Measurements from ENCODE around the gene SRP14. TPM values are rescaled to one million over a fixed set of nuclear protein-coding genes. Genes with fewer than 3 reads are reported as not detected.

The SRP14 gene
- total and polyA plus RNA-seq, 4 donors, result 136 to 421 (median 272) TPM

DNA sequence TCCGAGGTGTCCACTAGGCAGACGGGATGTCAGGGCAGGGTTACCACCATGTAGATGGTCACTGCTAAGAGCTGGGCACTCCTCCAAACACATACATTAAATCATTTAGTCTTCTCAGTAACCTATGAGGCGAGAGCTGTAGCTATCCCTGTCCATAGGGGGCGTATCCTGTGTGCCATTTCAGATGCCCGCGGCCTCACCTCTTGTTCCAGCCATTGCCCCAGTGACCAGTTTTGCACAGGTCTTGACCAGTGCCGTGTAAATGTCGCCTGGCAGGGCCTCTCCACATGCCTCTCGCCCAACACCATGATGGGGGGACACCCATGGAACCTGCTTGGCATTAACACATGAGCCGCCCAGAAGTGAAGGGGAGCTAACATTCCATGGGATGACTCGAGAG, 20.8 kb upstream of the SRP14 start:
- TF ChIP-seq, protein P1, sequence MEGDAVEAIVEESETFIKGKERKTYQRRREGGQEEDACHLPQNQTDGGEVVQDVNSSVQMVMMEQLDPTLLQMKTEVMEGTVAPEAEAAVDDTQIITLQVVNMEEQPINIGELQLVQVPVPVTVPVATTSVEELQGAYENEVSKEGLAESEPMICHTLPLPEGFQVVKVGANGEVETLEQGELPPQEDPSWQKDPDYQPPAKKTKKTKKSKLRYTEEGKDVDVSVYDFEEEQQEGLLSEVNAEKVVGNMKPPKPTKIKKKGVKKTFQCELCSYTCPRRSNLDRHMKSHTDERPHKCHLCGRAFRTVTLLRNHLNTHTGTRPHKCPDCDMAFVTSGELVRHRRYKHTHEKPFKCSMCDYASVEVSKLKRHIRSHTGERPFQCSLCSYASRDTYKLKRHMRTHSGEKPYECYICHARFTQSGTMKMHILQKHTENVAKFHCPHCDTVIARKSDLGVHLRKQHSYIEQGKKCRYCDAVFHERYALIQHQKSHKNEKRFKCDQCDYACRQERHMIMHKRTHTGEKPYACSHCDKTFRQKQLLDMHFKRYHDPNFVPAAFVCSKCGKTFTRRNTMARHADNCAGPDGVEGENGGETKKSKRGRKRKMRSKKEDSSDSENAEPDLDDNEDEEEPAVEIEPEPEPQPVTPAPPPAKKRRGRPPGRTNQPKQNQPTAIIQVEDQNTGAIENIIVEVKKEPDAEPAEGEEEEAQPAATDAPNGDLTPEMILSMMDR (IDR thresholded peaks at IDR 0.05; ENCODE audit: control extremely low read depth, extremely low read depth), result no peak
- WGBS, 2 donors, result 89 to 98% methylated on average over 11 of the region's 11 CpGs
- DNase-seq (no peak), ATAC-seq (ENCODE audit: insufficient read depth, low FRiP score) (no peak)
- Histone ChIP-seq H3K4me3 (no peak overlapping the region), H3K9me3 (ENCODE audit: control insufficient read depth in 4 of 4, insufficient read depth in 3 of 4, low read length in 3 of 4) (no peaks in the 10 kb centered on the region), H3K4me1 (ENCODE audit: control insufficient read depth in 5 of 5, insufficient read depth in 5 of 5, low read length in 5 of 5) (peaks cover 0 to 14% (median 8%) of the 10 kb centered on the region in 5 donors), H3K36me3 (ENCODE audit: control insufficient read depth in 4 of 4, insufficient read depth in 4 of 4, low read length in 4 of 4) (no peaks in the 10 kb centered on the region), H3K27me3 (ENCODE audit: control insufficient read depth in 3 of 3, insufficient read depth in 3 of 3, low read length in 2 of 3) (no peaks in the 10 kb centered on the region), H3K27ac (ENCODE audit: low read depth in 1 of 2, low read length in 1 of 2) (no peak overlapping the region), H3K9ac (ENCODE audit: insufficient read depth in 1 of 2, low read length in 2 of 2) (no peak overlapping the region)

DNA sequence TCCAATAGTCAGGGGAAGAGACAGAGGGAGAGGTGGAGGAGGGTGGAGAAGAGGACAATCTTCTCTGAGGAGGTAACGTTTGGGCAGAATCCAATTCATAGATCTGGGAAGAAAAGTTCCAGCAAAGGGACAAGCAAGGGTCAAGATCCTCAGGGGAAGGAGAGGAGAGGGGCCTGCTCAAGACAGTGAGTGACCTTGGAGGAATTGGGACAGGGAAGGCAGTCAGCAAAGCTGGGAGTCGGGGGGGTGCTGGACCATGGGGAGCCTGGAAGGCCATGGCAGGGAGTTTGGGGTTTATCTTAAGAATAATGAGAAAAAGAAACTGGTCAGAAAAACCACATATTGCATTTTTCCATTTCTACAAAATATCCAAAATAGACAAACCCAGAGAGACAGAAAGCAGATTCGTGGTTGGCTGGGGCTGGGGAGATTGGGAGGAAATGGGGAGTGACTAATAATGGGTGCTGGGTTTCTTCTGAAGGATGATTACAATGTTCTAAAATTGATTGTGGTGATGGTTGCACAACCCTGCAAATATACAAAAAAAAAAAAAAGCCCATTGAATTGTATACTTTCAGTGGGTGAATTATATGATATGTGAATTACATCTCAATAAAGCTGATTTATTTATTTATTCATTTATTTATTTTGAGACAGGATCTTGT, 19.6 kb upstream of the SRP14 start:
- H3K9me3 ChIP-seq (ENCODE audit: control insufficient read depth in 4 of 4, insufficient read depth in 3 of 4, low read length in 3 of 4), result no peaks in the 10 kb centered on the region
- H3K27me3 ChIP-seq (ENCODE audit: control insufficient read depth in 3 of 3, insufficient read depth in 3 of 3, low read length in 2 of 3), result no peaks in the 10 kb centered on the region
- WGBS, 2 donors, result 75 to 78% methylated on average over 3 of the region's 3 CpGs
- no peaks in the 10 kb centered on the region for H3K36me3 ChIP-seq (ENCODE audit: control insufficient read depth in 4 of 4, insufficient read depth in 4 of 4, low read length in 4 of 4)
- H3K4me3 ChIP-seq, result no peak overlapping the region
- peaks cover 0 to 17% (median 13%) of the 10 kb centered on the region in 5 donors for H3K4me1 ChIP-seq (ENCODE audit: control insufficient read depth in 5 of 5, insufficient read depth in 5 of 5, low read length in 5 of 5)
- H3K9ac ChIP-seq (ENCODE audit: insufficient read depth in 1 of 2, low read length in 2 of 2), result no peak overlapping the region
- ATAC-seq (ENCODE audit: insufficient read depth, low FRiP score) (no peak), DNase-seq (no peak)
- TF ChIP-seq, protein P1 (IDR thresholded peaks at IDR 0.05; ENCODE audit: control extremely low read depth, extremely low read depth), result no peak
- H3K27ac ChIP-seq (ENCODE audit: low read depth in 1 of 2, low read length in 1 of 2), result no peak overlapping the region

DNA sequence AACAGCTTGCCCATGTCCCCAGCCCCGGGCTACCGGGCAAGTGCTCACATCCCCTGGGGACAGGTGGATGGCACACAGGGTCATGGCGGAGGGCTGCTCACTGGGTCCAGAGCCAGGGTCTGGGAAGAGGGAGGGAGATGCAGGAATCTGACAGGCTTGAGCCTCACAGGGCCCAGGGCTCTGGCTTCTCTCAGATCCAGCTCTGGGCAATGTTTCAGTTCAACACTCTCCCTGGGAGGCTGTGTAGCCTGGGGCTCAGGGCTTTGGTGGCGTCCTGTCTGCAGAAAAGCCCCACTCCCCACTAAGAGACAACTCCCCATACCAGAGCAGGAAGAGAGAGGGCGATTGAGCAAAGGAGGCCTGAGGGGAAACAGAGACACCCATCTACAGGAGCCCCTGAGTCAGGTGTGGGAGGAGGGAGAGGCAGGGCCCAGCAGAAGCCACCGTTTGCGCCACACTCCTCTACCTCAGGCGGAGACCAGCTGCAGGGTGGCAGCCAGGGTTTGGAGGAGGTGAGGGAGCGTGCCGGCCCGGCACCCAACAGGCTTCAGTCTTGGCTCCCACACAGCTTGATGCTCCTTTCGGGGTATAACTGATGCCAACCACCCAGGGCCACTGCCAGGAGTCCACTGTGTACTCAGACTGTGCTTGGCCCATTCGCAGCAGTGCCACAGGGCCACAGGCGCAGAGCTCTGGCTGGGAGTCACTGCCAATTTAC, 16.8 kb upstream of the SRP14 start:
- no peak overlapping the region for H3K27ac ChIP-seq (ENCODE audit: low read depth in 1 of 2, low read length in 1 of 2)
- TF ChIP-seq, protein P1 (IDR thresholded peaks at IDR 0.05; ENCODE audit: control extremely low read depth, extremely low read depth), result no peak
- H3K4me3 ChIP-seq, result no peak overlapping the region
- H3K4me1 ChIP-seq (ENCODE audit: control insufficient read depth in 5 of 5, insufficient read depth in 5 of 5, low read length in 5 of 5), result peaks cover 0 to 21% (median 12%) of the 10 kb centered on the region in 5 donors
- DNase-seq, result no peak
- H3K9ac ChIP-seq (ENCODE audit: insufficient read depth in 1 of 2, low read length in 2 of 2), result no peak overlapping the region
- no peaks in the 10 kb centered on the region for H3K27me3 ChIP-seq (ENCODE audit: control insufficient read depth in 3 of 3, insufficient read depth in 3 of 3, low read length in 2 of 3)
- ATAC-seq (ENCODE audit: insufficient read depth, low FRiP score), result no peak
- no peaks in the 10 kb centered on the region for H3K9me3 ChIP-seq (ENCODE audit: control insufficient read depth in 4 of 4, insufficient read depth in 3 of 4, low read length in 3 of 4)
- no peaks in the 10 kb centered on the region for H3K36me3 ChIP-seq (ENCODE audit: control insufficient read depth in 4 of 4, insufficient read depth in 4 of 4, low read length in 4 of 4)
- WGBS, 2 donors, result 85 to 91% methylated on average over 13 to 14 of the region's 14 CpGs

Measured in lung (tissue), 12 donors.